HEK293T (cell line): ENCODE data around the gene HOXD4.

ENCODE experiments used
- CTCF ChIA-PET: fragments of 350-600 bp; formaldehyde crosslinking; extraction: SDS; loops from one replicate; lab custom pipeline; 2021; ENCODE audit warnings: antibody characterized with exemption, inconsistent platforms; lab: Yijun Ruan, JAX
- POLR2A ChIA-PET: fragments of 350-600 bp; formaldehyde crosslinking; extraction: SDS; loops from one replicate; lab custom pipeline; 2020; ENCODE audit warnings: antibody characterized with exemption, inconsistent platforms; lab: Yijun Ruan, JAX
- DNase-seq: peaks from one replicate; pipeline ENCODE4 v3.0.0; 2012; ENCODE audit warnings: mixed read lengths; ENCODE audit errors: extremely low spot score
- ARNT ChIP-seq: fragments of 450-650 bp; IDR thresholded peaks from 2 replicates; pipeline ENCODE4 v1.6.1; 2017; ENCODE audit warnings: mild to moderate bottlenecking
- BHLHE40 ChIP-seq: fragments of 450-650 bp; IDR thresholded peaks from 2 replicates; pipeline ENCODE4 v1.6.1; 2016; ENCODE audit warnings: mild to moderate bottlenecking, moderate library complexity, borderline replicate concordance
- CTBP1 ChIP-seq: fragments of 450-650 bp; IDR thresholded peaks from 2 replicates; pipeline ENCODE4 v1.6.1; 2016; ENCODE audit warnings: borderline replicate concordance
- ELF4 ChIP-seq: fragments of 450-650 bp; IDR thresholded peaks from 2 replicates; pipeline ENCODE4 v1.6.1; 2017; ENCODE audit warnings: antibody characterized with exemption
- FOXA1 ChIP-seq: fragments of 450-650 bp; IDR thresholded peaks from 2 replicates; pipeline ENCODE4 v1.6.1; 2016; ENCODE audit warnings: mild to moderate bottlenecking
- FOXK2 ChIP-seq: fragments of 450-650 bp; IDR thresholded peaks from 2 replicates; pipeline ENCODE4 v1.6.1; 2016; ENCODE audit warnings: mild to moderate bottlenecking
- FOXM1 ChIP-seq: fragments of 450-650 bp; IDR thresholded peaks from 2 replicates; pipeline ENCODE4 v1.6.1; 2017; ENCODE audit warnings: mild to moderate bottlenecking, borderline replicate concordance
- HDGF ChIP-seq: fragments of 450-650 bp; IDR thresholded peaks from 2 replicates; pipeline ENCODE4 v1.6.1; 2017; ENCODE audit warnings: antibody characterized with exemption, borderline replicate concordance
- L3MBTL2 ChIP-seq: fragments of 450-650 bp; conservative IDR thresholded peaks from 2 replicates; pipeline ENCODE4 v1.6.1; 2016; ENCODE audit warnings: mild to moderate bottlenecking
- LEF1 ChIP-seq: fragments of 450-650 bp; IDR thresholded peaks from 2 replicates; pipeline ENCODE4 v1.6.1; 2017; ENCODE audit warnings: mild to moderate bottlenecking, borderline replicate concordance
- NFRKB ChIP-seq: fragments of 450-650 bp; IDR thresholded peaks from 2 replicates; pipeline ENCODE4 v1.6.1; 2016; ENCODE audit warnings: mild to moderate bottlenecking, moderate library complexity
- SP1 ChIP-seq: fragments of 450-650 bp; IDR thresholded peaks from 2 replicates; pipeline ENCODE4 v1.6.1; 2017
- SUZ12 ChIP-seq: fragments of 450-650 bp; IDR thresholded peaks from 2 replicates; pipeline ENCODE4 v1.6.1; 2016; ENCODE audit warnings: mild to moderate bottlenecking
- TARDBP ChIP-seq: fragments of 450-650 bp; IDR thresholded peaks from 2 replicates; pipeline ENCODE4 v1.6.1; 2016
- ZNF384 ChIP-seq: fragments of 450-650 bp; IDR thresholded peaks from 2 replicates; pipeline ENCODE4 v1.6.1; 2016
- TF ChIP-seq, protein P1 (sequence below): fragments of 450-650 bp; IDR thresholded peaks from 2 replicates; pipeline ENCODE4 v1.6.1; 2016

Gene HOXD4

DNA sequence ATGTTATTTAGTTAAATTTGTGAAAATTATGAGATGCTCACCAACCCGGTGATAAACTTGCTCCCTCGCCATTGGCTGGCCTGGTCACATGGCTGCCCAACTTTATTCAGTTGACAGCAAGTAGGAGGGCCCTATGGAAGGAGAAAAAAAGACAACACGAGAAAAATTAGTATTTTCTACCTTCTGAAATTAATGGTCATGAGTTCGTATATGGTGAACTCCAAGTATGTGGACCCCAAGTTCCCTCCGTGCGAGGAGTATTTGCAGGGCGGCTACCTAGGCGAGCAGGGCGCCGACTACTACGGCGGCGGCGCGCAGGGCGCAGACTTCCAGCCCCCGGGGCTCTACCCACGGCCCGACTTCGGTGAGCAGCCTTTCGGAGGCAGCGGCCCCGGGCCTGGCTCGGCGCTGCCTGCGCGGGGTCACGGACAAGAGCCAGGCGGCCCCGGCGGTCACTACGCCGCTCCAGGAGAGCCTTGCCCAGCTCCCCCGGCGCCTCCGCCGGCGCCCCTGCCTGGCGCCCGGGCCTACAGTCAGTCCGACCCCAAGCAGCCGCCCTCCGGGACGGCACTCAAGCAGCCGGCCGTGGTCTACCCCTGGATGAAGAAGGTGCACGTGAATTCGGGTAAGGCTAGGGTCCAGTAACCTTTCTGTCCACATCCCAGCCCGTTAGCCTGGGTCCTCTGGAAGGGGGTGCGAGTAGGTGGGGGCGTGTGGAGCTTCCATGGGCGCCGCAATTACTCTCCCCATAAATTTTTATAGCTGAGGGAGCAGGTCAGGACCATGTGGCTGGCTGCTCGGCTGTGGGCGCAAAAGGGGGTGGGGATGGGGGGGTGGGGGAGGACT, at the start of gene HOXD4:
TSS of gene HOXD4 (plus strand) at position 109 of the 846 bp plus-strand sequence. CDS start at position 193, 84 bp downstream.
- no peak for DNase-seq

DNA sequence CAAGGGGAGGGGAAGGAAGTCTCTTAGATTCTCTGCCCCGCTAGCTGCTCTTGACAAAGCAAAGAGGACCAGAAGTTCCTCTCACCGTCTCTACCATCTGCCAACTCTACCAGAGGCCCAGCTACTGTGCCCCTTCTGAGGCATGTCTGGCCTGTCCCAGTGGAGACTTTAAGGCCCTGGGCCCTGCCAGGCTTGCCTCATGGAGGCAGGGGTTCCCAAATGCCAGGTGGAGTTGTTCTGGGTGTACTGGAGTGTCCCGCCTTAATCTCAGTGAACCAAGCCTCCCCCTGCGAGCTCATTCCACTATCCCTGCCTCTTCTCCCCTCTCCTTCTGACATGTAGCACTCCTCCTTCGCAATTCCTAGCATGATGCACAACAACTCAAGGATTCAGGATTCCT, 49.5 kb upstream of the HOXD4 start:
- CTCF ChIA-PET: interaction anchor here (0.5 to 0.7 kb wide), 2 partner anchors 28 to 1048 kb away, joined by 3 to 4 read pairs; no protein-coding TSS in a partner anchor

More for the DNA sequence above, at the start of gene HOXD4:
- no peak for TF ChIP-seq NFRKB
- TF ChIP-seq, protein P1, sequence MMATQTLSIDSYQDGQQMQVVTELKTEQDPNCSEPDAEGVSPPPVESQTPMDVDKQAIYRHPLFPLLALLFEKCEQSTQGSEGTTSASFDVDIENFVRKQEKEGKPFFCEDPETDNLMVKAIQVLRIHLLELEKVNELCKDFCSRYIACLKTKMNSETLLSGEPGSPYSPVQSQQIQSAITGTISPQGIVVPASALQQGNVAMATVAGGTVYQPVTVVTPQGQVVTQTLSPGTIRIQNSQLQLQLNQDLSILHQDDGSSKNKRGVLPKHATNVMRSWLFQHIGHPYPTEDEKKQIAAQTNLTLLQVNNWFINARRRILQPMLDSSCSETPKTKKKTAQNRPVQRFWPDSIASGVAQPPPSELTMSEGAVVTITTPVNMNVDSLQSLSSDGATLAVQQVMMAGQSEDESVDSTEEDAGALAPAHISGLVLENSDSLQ: no peak
- no peak for TF ChIP-seq BHLHE40
- no peak for TF ChIP-seq ZNF384
- TF ChIP-seq HDGF: no peak
- TF ChIP-seq SP1: no peak
- no peak for TF ChIP-seq FOXK2
- TF ChIP-seq ELF4: no peak
- TF ChIP-seq CTBP1: no peak
- no peak for TF ChIP-seq LEF1
- ChIA-PET POLR2A (no interaction called here), CTCF (interaction anchor here (1.8 kb wide), 1 partner anchor 11 kb away, joined by 4 read pairs; no protein-coding TSS in a partner anchor)

DNA sequence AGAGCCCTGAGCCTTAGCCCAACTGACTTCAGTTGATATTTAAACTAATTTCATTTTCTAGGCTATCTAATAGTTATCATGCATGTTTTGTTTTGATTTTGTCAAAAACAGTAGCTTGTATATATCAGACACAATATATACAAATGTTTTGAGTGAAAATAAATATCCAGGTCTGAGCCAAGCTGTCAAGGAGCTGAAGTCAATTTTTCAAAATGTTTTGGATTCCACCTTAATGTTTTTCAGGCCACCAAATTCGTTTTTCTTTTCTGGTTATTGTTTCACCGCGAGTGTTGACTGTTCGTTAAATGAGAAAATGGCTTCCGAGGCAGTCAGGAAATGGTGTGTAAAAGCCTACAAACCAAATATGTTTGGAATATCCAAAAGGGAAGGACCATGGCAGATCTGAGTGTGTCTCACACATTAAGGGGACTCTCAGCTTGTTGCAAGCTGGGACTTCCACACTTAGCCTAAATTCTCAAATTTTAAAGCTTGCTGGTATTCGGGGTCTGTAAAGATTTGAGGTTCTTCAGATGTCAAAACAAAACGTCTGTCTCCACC, 49.0 kb upstream of the HOXD4 start:
- POLR2A ChIA-PET: interaction anchor here (1.5 to 5.7 kb wide), 2 partner anchors 7 to 101 kb away, joined by 4 to 117 read pairs; partner anchors contain the start of genes HOXD13 and LNPK
- CTCF ChIA-PET: interaction anchor here (0.5 to 1.1 kb wide), 2 partner anchors 22 to 1047 kb away, joined by 3 to 4 read pairs; no protein-coding TSS in a partner anchor
- TF ChIP-seq BHLHE40 (no peak), CTBP1 (no peak), ZNF384 (no peak), ELF4 (no peak), NFRKB (no peak), LEF1 (no peak), TARDBP (no peak), FOXK2 (no peak)
- TF ChIP-seq, protein P1: no peak
- no peak for DNase-seq

More for the DNA sequence above, 49.5 kb upstream of the HOXD4 start:
- TF ChIP-seq SP1: no peak
- no peak for TF ChIP-seq CTBP1
- no peak for TF ChIP-seq LEF1
- TF ChIP-seq, protein P1: no peak
- TF ChIP-seq SUZ12: no peak
- TF ChIP-seq ELF4: no peak
- no peak for TF ChIP-seq BHLHE40
- no peak for TF ChIP-seq ZNF384
- no peak for TF ChIP-seq FOXA1
- TF ChIP-seq NFRKB: no peak
- TF ChIP-seq HDGF: no peak
- no peak for TF ChIP-seq TARDBP
- no peak for DNase-seq
- POLR2A ChIA-PET: interaction anchor here (1.5 to 5.7 kb wide), 2 partner anchors 7 to 100 kb away, joined by 4 to 117 read pairs; partner anchors contain the start of genes HOXD13 and LNPK

DNA sequence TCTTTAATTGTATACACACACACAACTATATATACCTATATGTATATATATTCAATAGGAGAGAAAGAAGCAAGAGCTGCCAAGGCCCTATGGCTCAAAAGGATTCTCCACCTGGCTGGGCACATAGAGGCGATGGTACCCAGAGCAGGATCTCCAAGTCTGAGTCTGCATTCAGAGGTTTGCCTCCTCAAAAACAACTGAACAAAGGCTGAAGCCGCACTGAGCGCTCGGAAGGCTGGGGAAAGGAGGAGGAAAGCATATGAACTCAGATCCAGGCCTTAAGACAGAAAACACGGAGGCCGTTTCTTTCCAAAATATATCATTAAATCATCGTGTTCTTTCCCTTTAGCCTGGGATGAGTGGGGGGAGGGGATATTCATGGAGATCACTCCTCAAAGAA, 48.2 kb upstream of the HOXD4 start:
- CTCF ChIA-PET: interaction anchor here (0.5 to 1.1 kb wide), 3 partner anchors 23 to 892 kb away, joined by 3 to 5 read pairs (median 3); no protein-coding TSS in a partner anchor
- POLR2A ChIA-PET: interaction anchor here (1.1 to 5.7 kb wide), 3 partner anchors 8 to 551 kb away, joined by 3 to 117 read pairs (median 4); partner anchors contain the start of gene HOXD13
- DNase-seq: no peak
- TF ChIP-seq CTBP1: no peak
- no peak for TF ChIP-seq NFRKB

DNA sequence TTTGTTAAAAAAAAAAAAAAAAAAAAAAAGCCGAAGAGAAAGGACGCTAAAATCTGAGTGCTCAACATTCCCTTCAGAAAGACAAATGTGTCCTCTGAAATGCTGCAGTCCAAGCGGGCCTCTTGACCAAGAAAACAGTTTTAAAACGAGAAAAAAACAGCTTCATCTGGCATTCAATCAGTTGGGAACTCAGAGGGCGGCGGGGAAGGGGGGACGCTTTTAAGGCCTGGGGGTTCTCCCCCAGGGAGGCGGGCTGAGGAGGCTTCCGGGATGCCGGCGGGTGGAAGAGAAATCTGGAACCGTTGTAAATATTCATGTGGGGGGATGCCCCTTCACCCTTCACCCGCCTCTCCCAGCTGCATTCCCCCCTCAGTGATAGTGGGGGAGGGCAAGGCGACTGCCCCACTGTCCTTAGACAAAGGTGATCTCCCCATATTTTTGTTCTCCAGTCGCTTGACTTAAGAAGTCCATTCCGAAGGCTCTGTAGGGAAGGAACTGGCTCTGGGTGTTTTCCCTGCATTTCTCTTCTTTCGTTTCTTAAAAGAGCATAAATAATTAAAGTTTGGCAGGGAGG, 47.5 kb upstream of the HOXD4 start:
- no peak for DNase-seq
- TF ChIP-seq ELF4 (no peak), CTBP1 (no peak), SUZ12 (no peak), NFRKB (no peak), L3MBTL2 (no peak), FOXK2 (no peak), ARNT (no peak), BHLHE40 (no peak), HDGF (no peak), TARDBP (no peak), FOXM1 (no peak), FOXA1 (no peak), ZNF384 (no peak), LEF1 (no peak)
- TF ChIP-seq, protein P1: no peak; the same call in 1 of the 2 replicates
- ChIA-PET POLR2A (interaction anchor here (0.5 to 5.7 kb wide), 15 partner anchors 9 to 655 kb away, joined by 3 to 117 read pairs (median 5); partner anchors contain the start of genes HOXD13, HOXD8 and LNPK), CTCF (interaction anchor here (0.5 to 1.4 kb wide), 7 partner anchors 10 to 893 kb away, joined by 3 to 5 read pairs (median 3); partner anchors contain the start of gene HOXD13)
